Caki2 (cell line): Measurements from ENCODE around the gene TREX2. TPM values are rescaled to one million over a fixed set of nuclear protein-coding genes. Genes with fewer than 3 reads are reported as not detected.

Experiments used
- DNase-seq: peaks from one replicate; pipeline ENCODE4 v3.0.0-alpha.2; 2015; ENCODE audit warnings: low read depth
- in situ Hi-C: cut with HindIII; loops from 2 replicates; pipeline ENCODE4 v1.10.0; 2016; ENCODE audit warnings: low sequenced_read_pairs, low pct_unique_long_range_greater_than_20kb, mixed read lengths
- total RNA-seq: library from RNA; depleted of rRNA; stranded (reverse); fragments of >200 nt; shearing (Covaris generic); gene quantifications from 2 replicates; pipeline ENCODE4 v1.2.3, GENCODE V29; 2014; ENCODE audit warnings: low replicate concordance; rRNA removed

Gene TREX2
- total RNA-seq, result 0.78 TPM in 1 of 2 replicates, not detected in the other

- in situ Hi-C loops, result no loop called here
- no peak for DNase-seq
Observed at GRCh38 chrX:153445856-153446635, at the start of gene TREX2. Gene TREX2 (minus strand): TSS chrX:153446056. CDS start chrX:153445430, 626 bp downstream.

GRCh38 chrX:153495362-153495751 is 49.5 kb upstream of the TREX2 start:
- no peak for DNase-seq

GRCh38 chrX:153494541-153495361 is 48.9 kb upstream of the TREX2 start, which contains the start of gene BGN:
Gene BGN (plus strand): TSS chrX:153494980. CDS start chrX:153504632, 9,652 bp downstream.
- DNase-seq, result no peak
- in situ Hi-C loops, result no loop called here

More at GRCh38 chrX:153495362-153495751, 49.5 kb upstream of the TREX2 start:
- in situ Hi-C loops, result no loop called here

- in situ Hi-C loops, result no loop called here
- no peak for DNase-seq
Observed at GRCh38 chrX:153494061-153494460, 48.2 kb upstream of the TREX2 start.

GRCh38 chrX:153493085-153493484 is 47.2 kb upstream of the TREX2 start:
- in situ Hi-C loops, result no loop called here
- no peak for DNase-seq

GRCh38 chrX:153492543-153492942 is 46.7 kb upstream of the TREX2 start:
- no peak for DNase-seq
- in situ Hi-C loops, result no loop called here

- in situ Hi-C loops, result no loop called here
- DNase-seq, result no peak
Observed at GRCh38 chrX:153491918-153492317, 46.1 kb upstream of the TREX2 start.

GRCh38 chrX:153491351-153491914 is 45.6 kb upstream of the TREX2 start:
- in situ Hi-C loops, result no loop called here
- no peak for DNase-seq

- in situ Hi-C loops, result no loop called here
- no peak for DNase-seq
Observed at GRCh38 chrX:153490217-153490930, 44.5 kb upstream of the TREX2 start.

- in situ Hi-C loops, result no loop called here
- no peak for DNase-seq
Observed at GRCh38 chrX:153488231-153488914, 42.5 kb upstream of the TREX2 start.

GRCh38 chrX:153487590-153488071 is 41.8 kb upstream of the TREX2 start:
- in situ Hi-C loops, result no loop called here
- DNase-seq, result no peak

- in situ Hi-C loops, result no loop called here
- DNase-seq, result no peak
Observed at GRCh38 chrX:153486171-153486570, 40.3 kb upstream of the TREX2 start.

- no peak for DNase-seq
- in situ Hi-C loops, result no loop called here
Observed at GRCh38 chrX:153485396-153486080, 39.7 kb upstream of the TREX2 start.

- in situ Hi-C loops, result no loop called here
- no peak for DNase-seq
Observed at GRCh38 chrX:153482376-153483015, 36.6 kb upstream of the TREX2 start.

- in situ Hi-C loops, result no loop called here
- DNase-seq, result no peak
Observed at GRCh38 chrX:153481043-153481442, 35.2 kb upstream of the TREX2 start.

GRCh38 chrX:153478746-153479145 is 32.9 kb upstream of the TREX2 start:
- in situ Hi-C loops, result no loop called here
- no peak for DNase-seq

- no peak for DNase-seq
- in situ Hi-C loops, result no loop called here
Observed at GRCh38 chrX:153477901-153478300, 32.0 kb upstream of the TREX2 start.
